GM12878 (cell line): ENCODE results near the gene IFNAR1. TPM values are rescaled to one million over a fixed set of nuclear protein-coding genes. Genes with fewer than 3 reads are reported as not detected.
A peak's percentile ranks its signal among the peaks of the same experiment; 100 is the strongest.

Source experiments
- ATAC-seq: fragments of 200-7000 bp; cut with Tn5 transposase; 3 replicates; pipeline ENCODE4 v1.9.1; 2020; ENCODE audit warnings: mild to moderate bottlenecking, moderate library complexity
- BruUV-seq: library from RNA; stranded (reverse); fragments of 400-500 nt; replicated peaks from 2 replicates; lab custom pipeline; 2021; lab: Mats Ljungman, UMichigan
- CTCF ChIA-PET: fragments of 300-600 bp; sonication (Branson Sonifier 250); formaldehyde crosslinking; extraction: SDS; loops from one replicate; lab custom pipeline; 2021; ENCODE audit warnings: inconsistent platforms; lab: Yijun Ruan, JAX
- POLR2A ChIA-PET: fragments of 350-600 bp; formaldehyde crosslinking; extraction: SDS; loops from one replicate; lab custom pipeline; 2021; ENCODE audit warnings: inconsistent platforms; lab: Charles Lee
- RAD21 ChIA-PET: fragments of 300-600 bp; sonication (Branson Sonifier 250); formaldehyde crosslinking; loops from one replicate; lab custom pipeline; 2023; ENCODE audit warnings: antibody characterized with exemption; ENCODE audit not compliant: unreplicated experiment; lab: Charles Lee
- SMC1A ChIA-PET: fragments of 300-600 bp; sonication (Branson Sonifier 250); formaldehyde crosslinking; loops from one replicate; lab custom pipeline; 2023; ENCODE audit not compliant: unreplicated experiment, uncharacterized antibody; lab: Charles Lee
- DNase-seq: peaks from one replicate; pipeline ENCODE4 v3.0.0-alpha.2; 2011; ENCODE audit warnings: low read depth, low spot score
- FAIRE-seq: peaks from 3 replicates; lab custom pipeline; 2011; peaks lifted over from hg19 to GRCh38; lab: Jason Lieb, UNC
- H2AFZ ChIP-seq: 2 replicates; pipeline ENCODE4 v1.6.0; 2011; ENCODE audit warnings: low read depth, low read length, control low read depth; ENCODE audit not compliant: control insufficient read depth
- H3K27ac ChIP-seq: 2 replicates; pipeline ENCODE4 v1.5.1; 2011; ENCODE audit warnings: control low read depth; ENCODE audit not compliant: control insufficient read depth, insufficient read depth
- H3K27me3 ChIP-seq, 2 experiments: replicated peaks in 1 of 2; 2 replicates each; pipeline versions ENCODE4 v1.6.0 to v1.6.1; 2011; ENCODE audit warnings: low read length in 1 of 2; ENCODE audit not compliant: control insufficient read depth in 2 of 2, insufficient read depth in 2 of 2
- H3K36me3 ChIP-seq, 2 experiments: 2 replicates each; pipeline ENCODE4 v1.5.1; 2011; ENCODE audit warnings: low read length in 1 of 2; ENCODE audit not compliant: control insufficient read depth in 2 of 2, insufficient read depth in 2 of 2
- H3K4me1 ChIP-seq: 2 replicates; pipeline ENCODE4 v1.6.1; 2011; ENCODE audit warnings: mild to moderate bottlenecking, low read length, moderate library complexity, mixed read lengths; ENCODE audit not compliant: control insufficient read depth, insufficient read depth
- H3K4me2 ChIP-seq: 2 replicates; pipeline ENCODE4 v1.6.0; 2011; ENCODE audit warnings: control low read depth; ENCODE audit not compliant: control insufficient read depth, insufficient read depth
- H3K4me3 ChIP-seq: fragments of 200-600 bp; sonication (generic); 2 replicates; pipeline ENCODE4 v1.5.1; 2016
- H3K79me2 ChIP-seq: 2 replicates; pipeline ENCODE4 v1.6.0; 2011; ENCODE audit warnings: low read length; ENCODE audit not compliant: control insufficient read depth, insufficient read depth
- H3K9ac ChIP-seq: 2 replicates; pipeline ENCODE4 v1.8.0; 2011; ENCODE audit warnings: low read length, control low read depth, mixed read lengths; ENCODE audit not compliant: control insufficient read depth, insufficient read depth
- H3K9me3 ChIP-seq: replicated peaks from 3 replicates; pipeline ENCODE4 v1.5.1; 2011; ENCODE audit warnings: mild to moderate bottlenecking, low read length; ENCODE audit not compliant: control insufficient read depth, insufficient read depth
- H4K20me1 ChIP-seq: 2 replicates; pipeline ENCODE4 v1.6.0; 2011; ENCODE audit not compliant: control insufficient read depth, insufficient read depth
- ATF2 ChIP-seq: IDR thresholded peaks from 2 replicates; pipeline ENCODE4 v1.6.1; 2012; ENCODE audit warnings: low read length, inconsistent platforms
- CTCF ChIP-seq, 3 experiments: IDR thresholded peaks in 2 of 3; conservative IDR thresholded peaks in 1 of 3; 2 replicates each; pipeline ENCODE4 v1.5.1; 2011; ENCODE audit warnings: low read depth in 3 of 3, low read length in 3 of 3, mild to moderate bottlenecking in 3 of 3, control low read depth in 2 of 3, moderate library complexity in 2 of 3, inconsistent platforms in 1 of 3, mixed read lengths in 1 of 3; ENCODE audit not compliant: control insufficient read depth in 2 of 3, insufficient read depth in 1 of 3; ENCODE audit errors: extremely low read depth in 1 of 3
- EP300 ChIP-seq, 2 experiments: fragments of 150-350 bp in 1 of 2; IDR thresholded peaks; 2 replicates each; pipeline ENCODE4 v1.6.1; 2011 to 2012; ENCODE audit warnings: low read depth in 2 of 2, low read length in 2 of 2, borderline replicate concordance in 1 of 2, improper control_type of control experiment in 1 of 2, inconsistent platforms in 1 of 2; ENCODE audit not compliant: control insufficient read depth in 1 of 2
- ETV6 ChIP-seq, 2 experiments: fragments of 450-650 bp in 1 of 2; IDR thresholded peaks in 1 of 2; conservative IDR thresholded peaks in 1 of 2; 2 replicates each; pipeline ENCODE4 v1.6.1; 2014; ENCODE audit warnings: antibody characterized with exemption in 1 of 2, borderline replicate concordance in 1 of 2, low read depth in 1 of 2, mild to moderate bottlenecking in 1 of 2, moderate library complexity in 1 of 2
- IKZF1 ChIP-seq: fragments of 450-650 bp; conservative IDR thresholded peaks from 2 replicates; pipeline ENCODE4 v1.6.1; 2017; ENCODE audit warnings: antibody characterized with exemption, mild to moderate bottlenecking
- IKZF2 ChIP-seq, 2 experiments: fragments of 450-650 bp; IDR thresholded peaks; 2 replicates each; pipeline ENCODE4 v1.6.1; 2017; ENCODE audit warnings: mild to moderate bottlenecking in 2 of 2, moderate library complexity in 2 of 2
- LARP7 ChIP-seq: fragments of 450-650 bp; IDR thresholded peaks from 2 replicates; pipeline ENCODE4 v1.6.1; 2017; ENCODE audit warnings: mild to moderate bottlenecking
- NKRF ChIP-seq: fragments of 450-650 bp; conservative IDR thresholded peaks from 2 replicates; pipeline ENCODE4 v1.6.1; 2017; ENCODE audit warnings: mild to moderate bottlenecking, moderate library complexity
- NRF1 ChIP-seq: conservative IDR thresholded peaks from 2 replicates; pipeline ENCODE4 v1.6.1; 2011; ENCODE audit warnings: mild to moderate bottlenecking, low read depth, low read length, improper control_type of control experiment
- SPI1 ChIP-seq: IDR thresholded peaks from 2 replicates; pipeline ENCODE4 v1.6.1; 2011; ENCODE audit warnings: low read depth, mild to moderate bottlenecking, low read length, moderate library complexity, borderline replicate concordance; ENCODE audit not compliant: insufficient read depth
- ZNF217 ChIP-seq: fragments of 450-650 bp; IDR thresholded peaks from 2 replicates; pipeline ENCODE4 v1.6.1; 2017; ENCODE audit warnings: antibody characterized with exemption, mild to moderate bottlenecking
- WGBS: methylation state at CpG from one replicate; pipeline ENCODE4 v1.1.6; 2016; ENCODE audit warnings: low lambda C conversion rate; ENCODE audit not compliant: insufficient replicate concordance, insufficient coverage; ENCODE audit errors: missing lambda C conversion rate; 5-methylcytosine and 5-hydroxymethylcytosine counted together
- in situ Hi-C: fragments of 300-500 bp; cut with MboI; formaldehyde crosslinking; loops from 9 replicates; pipeline ENCODE4 v1.14.3; 2018; ENCODE audit warnings: mixed read lengths
- intact Hi-C: fragments of 100-400 bp; cut with micrococcal nuclease; formaldehyde crosslinking; loops from one replicate; pipeline ENCODE4 v1.14.2; 2022; ENCODE audit not compliant: unreplicated experiment
- polyA plus RNA-seq, 11 experiments: library from polyadenylated mRNA; depleted of rRNA in 4 of 11; unstranded in 6 of 11; stranded (reverse) in 5 of 11; fragments of >200 nt; fragmentation: Nextera tagmentation in 4 of 11; fragmentation: Illumina TruSeq in 1 of 11; extraction: Ambion mirVana in 4 of 11; extraction: Trizol in 1 of 11; gene quantifications; 1 replicate in 1 of 11; 2 replicates in 10 of 11; pipeline versions ENCODE4 v1.2.1 to v1.2.3, GENCODE V29; 2011 to 2016; ENCODE audit warnings: inconsistent platforms in 2 of 11, missing spikeins in 2 of 11, low read depth in 1 of 11
- total RNA-seq, 4 experiments: library from RNA; depleted of rRNA in 3 of 4; stranded (reverse); fragments of >200 nt in 3 of 4; fragmentation: Illumina TruSeq in 1 of 4; extraction: Trizol in 1 of 4; gene quantifications; 2 replicates each; pipeline versions ENCODE4 v1.2.1 to v1.2.3, GENCODE V29; 2013 to 2021
- TF ChIP-seq, protein P1 (sequence below): fragments of 450-650 bp; IDR thresholded peaks from 2 replicates; pipeline ENCODE4 v1.6.1; 2018; ENCODE audit warnings: mild to moderate bottlenecking, low read depth, moderate library complexity; ENCODE audit not compliant: partially characterized antibody

The IFNAR1 gene
- total and polyA plus RNA-seq, 10 of the 15 experiments (the other 5 are each of a cell fraction or from before 2014, with no cell fraction given), result 12.0 to 62.4 (median 24.6) TPM

GRCh38 chr21:33374450-33375096 is 49.8 kb downstream of the IFNAR1 start:
- Histone ChIP-seq H4K20me1 (no peaks in the 10 kb centered on the region), H3K9me3 (peaks cover 5% of the 10 kb centered on the region), H3K9ac (no peak overlapping the region), H3K4me1 (peaks cover 17% of the 10 kb centered on the region), H3K27me3 (no peaks in the 10 kb centered on the region), H2AFZ (no peak overlapping the region; the same call in 1 of the 2 replicates), H3K79me2 (no peaks in the 10 kb centered on the region), H3K4me3 (no peak overlapping the region), H3K27ac (no peak overlapping the region), H3K36me3 (no peaks in the 10 kb centered on the region), H3K4me2 (0 out of 2 replicates have a peak overlapping the region, but pooled peaks have one; percentile 28)
- in situ Hi-C loops, result no loop called here
- FAIRE-seq (peak; percentile 70), DNase-seq (no peak), ATAC-seq (peak; percentile 87)
- ChIA-PET POLR2A (interaction anchor here (0.7 to 1.2 kb wide), 3 partner anchors 19 to 60 kb away, joined by 3 to 4 read pairs (median 3); no protein-coding TSS in a partner anchor), RAD21 (interaction anchor here (0.8 to 13.8 kb wide), 5 partner anchors 11 to 177 kb away, joined by 3 to 148 read pairs (median 7); no protein-coding TSS in a partner anchor), SMC1A (interaction anchor here (0.9 to 5.7 kb wide), 12 partner anchors 10 to 177 kb away, joined by 3 to 39 read pairs (median 5); no protein-coding TSS in a partner anchor), CTCF (interaction anchor here (0.7 to 5.9 kb wide), 13 partner anchors 9 to 177 kb away, joined by 3 to 75 read pairs (median 4); no protein-coding TSS in a partner anchor)
- no TSS peak for BruUV-seq
- WGBS, result 1% methylated on average over 4 of the region's 4 CpGs
- intact Hi-C loops, result loop anchor here (1.0 kb wide), 1 partner anchor 175 kb away; no protein-coding TSS in a partner anchor
- TF ChIP-seq NRF1, result no peak
- TF ChIP-seq EP300 (IDR thresholded peaks at IDR 0.05; ENCODE audit: borderline replicate concordance in 1 of 2, control insufficient read depth in 1 of 2, low read depth in 2 of 2, low read length in 2 of 2), result peak in 1 of 2 experiments; percentile 27; a peak in 1 of 4 replicates
- TF ChIP-seq ETV6 (conservative IDR thresholded peaks at IDR 0.05 in 1 of 2, IDR thresholded peaks at IDR 0.05 in 1 of 2; ENCODE audit: borderline replicate concordance in 1 of 2, low read depth in 1 of 2), result peak in 1 of 2 experiments; percentile 70; a peak in 1 of 4 replicates
- TF ChIP-seq LARP7, result no peak
- peak; percentile 62 to 74 (median 63) for TF ChIP-seq CTCF (IDR thresholded peaks at IDR 0.05 in 2 of 3, conservative IDR thresholded peaks at IDR 0.05 in 1 of 3; ENCODE audit: control insufficient read depth in 2 of 3, extremely low read depth in 1 of 3, insufficient read depth in 1 of 3, low read depth in 3 of 3, low read length in 3 of 3)
- TF ChIP-seq NKRF, result 0 out of 2 replicates have a peak, but pooled peaks have one; percentile 16
- TF ChIP-seq ZNF217, result peak; percentile 98
- peak; percentile 61 for TF ChIP-seq IKZF1
- TF ChIP-seq SPI1, result peak; percentile 93
- TF ChIP-seq ATF2, result peak; percentile 37; the same call in 1 of the 2 replicates
- TF ChIP-seq, protein P1, sequence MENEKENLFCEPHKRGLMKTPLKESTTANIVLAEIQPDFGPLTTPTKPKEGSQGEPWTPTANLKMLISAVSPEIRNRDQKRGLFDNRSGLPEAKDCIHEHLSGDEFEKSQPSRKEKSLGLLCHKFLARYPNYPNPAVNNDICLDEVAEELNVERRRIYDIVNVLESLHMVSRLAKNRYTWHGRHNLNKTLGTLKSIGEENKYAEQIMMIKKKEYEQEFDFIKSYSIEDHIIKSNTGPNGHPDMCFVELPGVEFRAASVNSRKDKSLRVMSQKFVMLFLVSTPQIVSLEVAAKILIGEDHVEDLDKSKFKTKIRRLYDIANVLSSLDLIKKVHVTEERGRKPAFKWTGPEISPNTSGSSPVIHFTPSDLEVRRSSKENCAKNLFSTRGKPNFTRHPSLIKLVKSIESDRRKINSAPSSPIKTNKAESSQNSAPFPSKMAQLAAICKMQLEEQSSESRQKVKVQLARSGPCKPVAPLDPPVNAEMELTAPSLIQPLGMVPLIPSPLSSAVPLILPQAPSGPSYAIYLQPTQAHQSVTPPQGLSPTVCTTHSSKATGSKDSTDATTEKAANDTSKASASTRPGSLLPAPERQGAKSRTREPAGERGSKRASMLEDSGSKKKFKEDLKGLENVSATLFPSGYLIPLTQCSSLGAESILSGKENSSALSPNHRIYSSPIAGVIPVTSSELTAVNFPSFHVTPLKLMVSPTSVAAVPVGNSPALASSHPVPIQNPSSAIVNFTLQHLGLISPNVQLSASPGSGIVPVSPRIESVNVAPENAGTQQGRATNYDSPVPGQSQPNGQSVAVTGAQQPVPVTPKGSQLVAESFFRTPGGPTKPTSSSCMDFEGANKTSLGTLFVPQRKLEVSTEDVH, result peak; percentile 19
- TF ChIP-seq IKZF2 (IDR thresholded peaks at IDR 0.05), result peak; percentile 53 to 58; a peak in 1 of 4 replicates
